HG03159 (cell line): ENCODE results near the gene NSUN7.
"Not testable (repeated sequence)": the region's sequence is repeated elsewhere in the genome, so short reads cannot be mapped to it uniquely, and the experiment has no call there.

Experiments used
- ATAC-seq: cut with Tn5 transposase; IDR thresholded peaks from one replicate; pipeline ENCODE4 v1.9.1; 2021; ENCODE audit warnings: mild to moderate bottlenecking, moderate library complexity; ENCODE audit not compliant: unreplicated experiment

The NSUN7 gene

DNA sequence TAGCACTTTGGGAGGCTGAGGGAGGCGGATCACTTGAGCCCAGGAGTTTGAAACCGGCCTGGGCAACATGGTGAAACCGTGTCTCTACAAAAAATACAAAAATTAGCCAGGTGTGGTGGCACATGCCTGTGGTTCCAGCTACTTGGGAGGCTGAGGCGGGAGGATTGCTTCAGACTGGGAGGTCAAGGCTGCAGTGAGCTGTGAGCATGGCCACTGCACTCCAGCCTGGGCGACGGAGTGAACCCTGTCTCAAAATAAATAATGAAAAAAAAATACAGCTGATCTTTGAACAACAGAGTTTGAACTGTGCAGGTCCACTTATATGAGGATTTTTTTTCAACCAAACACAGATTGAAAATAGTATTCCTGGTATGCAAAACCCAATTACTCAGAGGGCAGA lies 67.4 kb downstream of the NSUN7 start:
- not testable (repeated sequence) for ATAC-seq

GRCh38 chr4:40820101-40820500 lies 70.3 kb downstream of the NSUN7 start:
- ATAC-seq, result no peak

GRCh38 chr4:40822420-40823166 lies 72.8 kb downstream of the NSUN7 start:
- no peak for ATAC-seq

DNA sequence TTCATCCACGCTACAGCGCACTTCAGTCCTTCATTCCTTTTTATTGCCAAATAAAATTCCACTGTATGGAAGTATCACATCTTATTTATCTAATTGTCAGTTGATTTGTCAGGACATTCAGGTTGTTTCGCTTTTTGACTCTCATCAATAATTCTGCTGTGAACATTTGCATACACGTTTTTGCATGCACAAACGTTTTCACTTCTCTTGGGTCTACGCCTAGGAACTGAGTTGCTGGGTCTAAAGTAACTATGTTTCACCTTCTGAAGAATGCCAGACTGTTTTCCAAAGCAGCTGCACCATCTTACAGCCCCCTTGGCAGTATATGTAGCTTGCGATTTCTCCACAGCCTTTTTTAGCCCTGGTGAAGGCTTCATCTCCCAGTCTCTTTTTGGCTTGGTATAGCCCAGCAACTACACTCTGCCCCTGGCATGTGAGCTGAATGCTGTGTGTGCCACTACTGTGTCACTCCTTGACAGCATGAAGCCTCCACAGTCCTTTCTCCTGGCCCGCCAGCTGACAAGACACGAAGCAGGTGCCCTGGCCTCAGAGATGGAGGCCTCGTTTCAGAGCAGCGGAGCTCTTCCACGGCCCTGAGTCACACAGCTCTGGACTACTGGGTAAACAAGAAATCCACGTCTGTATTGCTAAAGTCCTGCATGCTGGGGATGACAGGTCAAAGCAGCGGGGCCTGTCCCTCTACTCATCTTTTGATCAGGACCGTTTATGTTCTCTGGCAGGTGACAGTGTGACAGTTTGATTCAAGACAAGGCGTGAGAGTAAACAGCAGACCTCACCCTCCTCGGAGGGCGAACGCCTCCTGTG lies 75.5 kb downstream of the NSUN7 start:
- ATAC-seq, result peak; percentile 74

- ATAC-seq, result no peak
Observed at GRCh38 chr4:40826821-40827220, 77.1 kb downstream of the NSUN7 start.

- no peak for ATAC-seq
Observed at GRCh38 chr4:40827758-40828157, 78.0 kb downstream of the NSUN7 start.

- ATAC-seq, result no peak
Observed at GRCh38 chr4:40828661-40829060, 78.9 kb downstream of the NSUN7 start.

- no peak for ATAC-seq
Observed at GRCh38 chr4:40829586-40829985, 79.8 kb downstream of the NSUN7 start.

DNA sequence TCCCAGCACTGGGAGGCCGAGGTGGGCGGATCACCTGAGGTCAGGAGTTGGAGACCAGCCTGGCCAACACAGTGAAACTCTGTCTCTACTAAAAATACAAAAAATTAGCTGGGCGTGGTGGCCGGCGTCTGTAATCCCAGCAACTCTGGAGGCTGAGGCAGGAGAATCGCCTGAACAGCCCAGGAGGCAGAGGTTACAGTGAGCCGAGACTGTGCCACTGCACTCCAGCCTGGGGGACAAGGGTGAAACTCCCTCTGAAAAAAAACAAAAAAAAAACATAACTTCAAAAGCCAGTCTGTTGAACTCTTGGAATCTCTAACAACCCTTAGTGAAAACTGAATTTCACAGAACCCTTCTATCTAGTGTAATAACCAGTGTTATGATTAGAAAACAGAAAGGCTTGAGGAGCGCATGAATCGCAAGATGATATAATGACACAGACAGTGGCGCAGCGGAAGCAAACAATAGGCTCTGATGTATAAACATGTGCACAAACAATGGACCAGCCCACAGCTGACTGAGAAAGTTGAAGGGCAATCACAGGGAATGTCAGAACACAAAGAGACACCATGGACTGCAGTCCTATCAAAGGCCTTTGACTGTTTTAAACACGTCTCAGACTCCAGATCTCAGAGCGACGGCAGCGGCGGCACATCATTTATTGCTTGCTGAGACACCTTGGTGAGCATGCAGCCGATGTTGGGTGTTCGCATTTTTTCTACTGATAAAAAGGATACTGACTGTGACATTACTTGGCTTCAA lies 81.6 kb downstream of the NSUN7 start:
- no peak for ATAC-seq

- no peak for ATAC-seq
Observed at GRCh38 chr4:40832175-40832574, 82.4 kb downstream of the NSUN7 start.

DNA sequence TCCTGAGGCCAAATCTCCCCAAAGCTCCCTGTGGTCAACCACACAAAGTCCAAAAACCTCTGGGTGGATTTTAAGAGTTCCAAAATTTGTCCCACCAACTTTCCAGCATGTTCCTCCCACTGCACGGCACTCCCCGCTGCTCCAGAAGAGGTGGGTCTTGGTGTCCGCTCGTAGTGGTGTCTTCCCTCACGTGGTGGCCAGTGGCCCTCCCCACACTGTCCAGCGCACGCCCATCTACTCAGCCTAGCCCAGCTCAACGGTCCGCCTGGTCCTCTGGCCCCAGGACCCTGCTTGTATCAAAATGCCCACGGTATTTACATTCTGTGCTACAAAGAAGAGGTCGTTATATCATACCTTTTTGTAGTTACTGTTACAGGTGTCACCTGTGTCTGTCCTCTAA lies 83.5 kb downstream of the NSUN7 start:
- ATAC-seq, result no peak

DNA sequence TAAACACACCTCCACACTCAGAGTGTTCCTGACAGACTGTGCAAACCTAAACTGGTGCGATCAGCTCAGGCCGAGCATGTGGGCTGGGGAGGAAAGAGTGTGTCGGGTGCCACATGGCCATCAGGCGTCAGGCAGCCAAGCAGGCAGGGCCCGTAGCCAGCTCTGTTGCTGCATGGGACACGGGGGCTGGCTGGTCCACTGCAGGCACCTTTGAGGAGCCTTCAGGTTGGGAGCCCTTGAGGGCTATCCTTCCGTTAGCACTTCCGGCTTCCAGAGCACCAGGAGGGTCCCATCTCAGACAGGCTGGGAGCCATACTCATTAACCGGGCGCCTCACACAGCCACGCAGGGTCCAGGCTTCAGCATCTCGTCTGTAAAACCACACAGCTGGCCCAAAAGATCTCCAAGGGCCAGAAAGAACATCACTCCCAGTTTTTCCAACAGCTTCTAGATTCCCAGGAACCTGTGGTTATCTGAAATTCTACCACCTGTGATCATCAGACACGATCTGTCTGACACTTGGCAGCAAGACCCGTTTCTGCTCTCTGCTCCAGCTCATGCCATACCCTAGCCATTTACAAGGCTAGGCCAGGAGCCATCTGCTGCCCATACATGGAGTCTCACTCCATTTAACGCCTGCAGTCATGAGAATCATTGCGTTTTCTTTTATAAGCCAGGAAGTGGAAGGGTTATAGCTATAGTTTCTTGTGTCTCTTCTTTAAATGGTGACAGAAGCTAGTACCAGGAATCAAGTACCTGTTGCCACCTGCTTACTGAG lies 87.5 kb downstream of the NSUN7 start:
- no peak for ATAC-seq

GRCh38 chr4:40838742-40839141 lies 89.0 kb downstream of the NSUN7 start:
- no peak for ATAC-seq

GRCh38 chr4:40840255-40840984 lies 90.7 kb downstream of the NSUN7 start:
- no peak for ATAC-seq

GRCh38 chr4:40840985-40841571 lies 91.3 kb downstream of the NSUN7 start:
- peak; percentile 73 for ATAC-seq

GRCh38 chr4:40842318-40842717 lies 92.6 kb downstream of the NSUN7 start:
- ATAC-seq, result no peak

DNA sequence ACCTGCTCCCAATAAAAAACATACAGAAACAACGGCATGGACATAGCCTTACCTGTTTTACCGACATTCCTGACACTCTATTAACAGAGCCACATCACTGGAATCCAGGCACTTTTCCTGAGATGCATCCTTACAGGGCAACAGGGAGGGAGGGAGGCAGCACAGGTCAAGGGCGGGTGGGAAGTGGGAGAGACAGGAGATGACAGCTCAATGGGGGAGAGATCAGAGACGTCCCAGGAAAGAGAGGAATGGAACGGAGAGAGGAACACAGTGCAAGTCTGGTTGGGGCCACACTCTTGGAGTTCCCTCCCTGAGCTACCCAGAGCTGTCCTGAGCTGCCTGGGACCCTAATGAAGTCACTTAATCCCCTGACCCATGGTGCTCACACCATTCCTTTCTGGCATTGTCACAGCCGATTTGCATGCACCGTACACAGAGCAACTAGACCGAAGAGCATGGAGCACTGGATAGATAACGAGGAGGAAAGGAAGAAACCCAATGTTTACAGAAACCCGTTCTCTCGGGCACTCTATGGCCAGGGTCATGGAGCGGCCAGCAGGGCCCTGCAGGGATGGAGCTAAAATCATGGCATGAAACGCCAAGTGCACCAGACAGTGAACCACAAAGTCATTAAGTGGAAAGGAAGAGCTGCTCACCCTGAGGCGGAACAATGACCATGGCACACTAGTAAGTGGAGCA lies 93.1 kb downstream of the NSUN7 start:
- ATAC-seq, result no peak

GRCh38 chr4:40843696-40844095 lies 93.9 kb downstream of the NSUN7 start:
- ATAC-seq, result no peak

GRCh38 chr4:40844261-40844660 lies 94.5 kb downstream of the NSUN7 start:
- no peak for ATAC-seq
